Breast epithelium (tissue), 3 donors: ENCODE data around the gene LCP1.

Source experiments
- CTCF ChIP-seq, 3 donors: fragments of 450-650 bp; IDR thresholded peaks; one replicate each; pipeline ENCODE4 v1.5.1; 2016 to 2017; ENCODE audit warnings: antibody characterized with exemption in 3 of 3, mild to moderate bottlenecking in 3 of 3, moderate library complexity in 3 of 3
- POLR2A ChIP-seq: fragments of 450-650 bp; IDR thresholded peaks from one replicate; pipeline ENCODE4 v1.6.1; 2016; ENCODE audit warnings: antibody characterized with exemption, mild to moderate bottlenecking, moderate library complexity
- POLR2AphosphoS5 ChIP-seq, 3 donors: sonication (generic); formaldehyde crosslinking; IDR thresholded peaks; one replicate each; pipeline ENCODE4 v1.6.1; 2017; ENCODE audit warnings: antibody characterized with exemption in 3 of 3

DNA sequence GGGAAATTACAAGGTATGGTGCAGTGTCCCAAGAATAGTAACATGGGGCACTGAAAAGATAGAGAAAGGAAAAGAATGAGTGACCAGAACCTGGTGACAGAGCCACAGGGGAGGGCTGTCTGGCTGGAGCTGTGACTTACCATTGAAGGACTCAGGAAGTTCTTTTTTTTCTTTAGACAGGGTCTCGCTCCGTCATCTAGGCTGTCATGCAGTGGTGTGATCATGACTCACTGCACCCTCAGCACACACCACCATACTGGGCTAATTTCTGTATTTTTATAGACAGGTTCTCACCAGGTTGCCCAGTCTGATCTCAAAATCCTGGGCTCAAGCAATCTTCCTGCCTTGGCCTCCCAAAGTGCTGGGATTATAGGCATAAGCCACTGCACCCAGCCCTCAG lies 68.4 kb downstream of the LCP1 start:
- no peak for TF ChIP-seq CTCF (IDR thresholded peaks at IDR 0.05)
- TF ChIP-seq POLR2A: no peak
- no peak for TF ChIP-seq POLR2AphosphoS5 (IDR thresholded peaks at IDR 0.05)
